GM12864 (cell line): Measurements from ENCODE around the gene CHCHD4.
"Not testable (repeated sequence)": the region's sequence is repeated elsewhere in the genome, so short reads cannot be mapped to it uniquely, and the experiment has no call there.

Experiments used
- DNase-seq: peaks from one replicate; pipeline ENCODE4 v3.0.0-alpha.2; 2011; ENCODE audit warnings: low read depth
- H3K4me3 ChIP-seq: 2 replicates; pipeline ENCODE4 v1.5.1; 2011; ENCODE audit warnings: mild to moderate bottlenecking, low read depth, low read length, control low read depth
- CTCF ChIP-seq: IDR thresholded peaks from 2 replicates; pipeline ENCODE4 v1.5.1; 2011; ENCODE audit warnings: low read depth, mild to moderate bottlenecking, moderate library complexity, low read length, control low read depth, inconsistent platforms; ENCODE audit errors: missing control alignments

Gene CHCHD4

GRCh38 chr3:14120111-14120920 is 4.4 kb downstream of the CHCHD4 start:
- no peak for DNase-seq
- TF ChIP-seq CTCF = no peak
- no peak overlapping the region for H3K4me3 ChIP-seq

- no peak for DNase-seq
- no peak overlapping the region for H3K4me3 ChIP-seq
- TF ChIP-seq CTCF = no peak
Measured at GRCh38 chr3:14119651-14120050, 5.0 kb downstream of the CHCHD4 start.

GRCh38 chr3:14118400-14119381 is 6.0 kb downstream of the CHCHD4 start:
- DNase-seq = no peak
- H3K4me3 ChIP-seq = no peak overlapping the region
- TF ChIP-seq CTCF = no peak

- DNase-seq = no peak
- no peak overlapping the region for H3K4me3 ChIP-seq
- TF ChIP-seq CTCF = no peak
Measured at GRCh38 chr3:14117468-14118399, 6.9 kb downstream of the CHCHD4 start.

- H3K4me3 ChIP-seq = no peak overlapping the region
- TF ChIP-seq CTCF = no peak
- no peak for DNase-seq
Measured at GRCh38 chr3:14113965-14114635, 10.6 kb downstream of the CHCHD4 start.

GRCh38 chr3:14110699-14111098 is 14.0 kb downstream of the CHCHD4 start:
- no peak overlapping the region for H3K4me3 ChIP-seq
- no peak for DNase-seq
- no peak for TF ChIP-seq CTCF

- not testable (repeated sequence) for H3K4me3 ChIP-seq, DNase-seq
Measured at GRCh38 chr3:14109821-14110220, 14.8 kb downstream of the CHCHD4 start.
